Left ventricle myocardium inferior (tissue), 1 donor: ENCODE data around the gene C1QTNF1. TPM values are rescaled to one million over a fixed set of nuclear protein-coding genes. Genes with fewer than 3 reads are reported as not detected.

Experiments
- DNase-seq: peaks from one replicate; pipeline ENCODE4 v3.0.0-alpha.2; 2020
- H3K27ac ChIP-seq: fragments of 200-600 bp; replicated peaks from 2 replicates; pipeline ENCODE4 v1.8.0; 2021
- H3K27me3 ChIP-seq: fragments of 200-600 bp; 2 replicates; pipeline ENCODE4 v1.8.0; 2021; ENCODE audit warnings: low read depth
- H3K36me3 ChIP-seq: fragments of 200-600 bp; 2 replicates; pipeline ENCODE4 v1.8.0; 2021
- H3K4me1 ChIP-seq: fragments of 200-600 bp; 2 replicates; pipeline ENCODE4 v1.8.0; 2021
- H3K4me3 ChIP-seq: fragments of 200-600 bp; 2 replicates; pipeline ENCODE4 v1.8.0; 2021; ENCODE audit warnings: mild to moderate bottlenecking, moderate library complexity
- H3K9me3 ChIP-seq: fragments of 200-600 bp; replicated peaks from 2 replicates; pipeline ENCODE4 v1.8.0; 2021
- intact Hi-C: fragments of 100-400 bp; cut with micrococcal nuclease; formaldehyde crosslinking; loops from one replicate; pipeline ENCODE4 v1.11.0; 2022
- total RNA-seq: library from RNA; stranded (reverse); fragmentation: NEBNext Ultra II Directional; extraction: Animal tissue kit (Norgen Biotek cat#: 25700); gene quantifications from one replicate; pipeline ENCODE4 v1.2.1, GENCODE V29; 2021
- TF ChIP-seq, protein P1 (sequence below): fragments of 200-600 bp; IDR thresholded peaks from 2 replicates; pipeline ENCODE4 v1.8.0; 2021; ENCODE audit warnings: antibody characterized with exemption, mild to moderate bottlenecking, borderline replicate concordance
- donor health status: DM: no; HTN: yes; CAD: no; lungs with severe emphysema.

Gene C1QTNF1
- total RNA-seq, 1 donor from 2014 or later, result 146 TPM

DNA sequence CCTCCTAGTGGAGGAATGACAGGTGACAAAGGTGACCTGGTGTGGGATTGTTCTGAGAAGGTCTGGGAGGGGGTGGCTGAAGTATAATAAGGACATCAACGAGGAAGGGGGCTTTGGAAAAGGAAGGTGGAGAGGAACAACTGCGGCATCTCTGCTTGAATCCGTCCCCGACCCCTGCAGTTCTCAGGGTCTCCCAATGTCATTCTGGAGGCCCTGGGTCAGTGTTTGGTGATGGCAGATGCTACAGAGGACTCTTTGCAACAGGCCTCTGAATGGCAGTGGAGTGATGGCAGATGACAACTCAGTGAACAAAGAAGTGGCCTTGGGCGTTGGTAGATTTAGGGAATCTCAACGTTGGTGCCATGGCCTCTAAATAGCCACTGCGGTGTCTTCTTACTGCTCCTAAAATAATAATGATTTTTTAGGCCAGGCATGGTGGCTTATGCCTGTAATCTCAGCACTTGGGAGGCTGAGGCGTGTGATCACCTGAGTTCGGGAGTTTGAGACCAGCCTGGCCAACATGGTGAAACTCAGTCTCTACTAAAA lies 52.0 kb downstream of the C1QTNF1 start:
- TF ChIP-seq, protein P1, sequence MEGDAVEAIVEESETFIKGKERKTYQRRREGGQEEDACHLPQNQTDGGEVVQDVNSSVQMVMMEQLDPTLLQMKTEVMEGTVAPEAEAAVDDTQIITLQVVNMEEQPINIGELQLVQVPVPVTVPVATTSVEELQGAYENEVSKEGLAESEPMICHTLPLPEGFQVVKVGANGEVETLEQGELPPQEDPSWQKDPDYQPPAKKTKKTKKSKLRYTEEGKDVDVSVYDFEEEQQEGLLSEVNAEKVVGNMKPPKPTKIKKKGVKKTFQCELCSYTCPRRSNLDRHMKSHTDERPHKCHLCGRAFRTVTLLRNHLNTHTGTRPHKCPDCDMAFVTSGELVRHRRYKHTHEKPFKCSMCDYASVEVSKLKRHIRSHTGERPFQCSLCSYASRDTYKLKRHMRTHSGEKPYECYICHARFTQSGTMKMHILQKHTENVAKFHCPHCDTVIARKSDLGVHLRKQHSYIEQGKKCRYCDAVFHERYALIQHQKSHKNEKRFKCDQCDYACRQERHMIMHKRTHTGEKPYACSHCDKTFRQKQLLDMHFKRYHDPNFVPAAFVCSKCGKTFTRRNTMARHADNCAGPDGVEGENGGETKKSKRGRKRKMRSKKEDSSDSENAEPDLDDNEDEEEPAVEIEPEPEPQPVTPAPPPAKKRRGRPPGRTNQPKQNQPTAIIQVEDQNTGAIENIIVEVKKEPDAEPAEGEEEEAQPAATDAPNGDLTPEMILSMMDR, result no peak
- intact Hi-C loops, result no loop called here
- Histone ChIP-seq H3K4me3 (peak overlapping the region; percentile 92), H3K27me3 (no peaks in the 10 kb centered on the region), H3K4me1 (peaks cover 34% of the 10 kb centered on the region), H3K27ac (peak overlapping the region; percentile 95), H3K36me3 (peaks cover 37% of the 10 kb centered on the region), H3K9me3 (no peaks in the 10 kb centered on the region)
- no peak for DNase-seq

DNA sequence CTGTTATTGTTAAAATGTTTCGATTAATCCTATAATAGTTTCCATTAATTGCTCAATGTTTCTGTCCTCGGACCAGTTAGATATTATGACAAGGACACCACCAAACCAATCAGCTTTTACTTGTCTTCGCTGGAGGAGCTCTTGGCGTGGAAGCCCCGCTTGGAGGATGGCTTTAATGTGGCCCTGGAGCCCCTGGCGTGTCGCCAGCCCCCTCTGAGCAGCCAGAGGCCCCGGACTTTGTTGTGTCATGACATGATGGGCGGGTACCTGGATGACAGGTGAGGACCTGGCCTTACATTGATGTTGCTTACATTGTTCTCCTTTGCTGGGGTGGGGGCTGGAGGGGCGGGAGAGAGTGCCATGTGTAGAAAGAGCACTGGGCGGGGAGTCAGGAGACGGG lies 53.6 kb downstream of the C1QTNF1 start:
- TF ChIP-seq, protein P1, result no peak
- peaks cover 46% of the 10 kb centered on the region for H3K4me1 ChIP-seq
- H3K9me3 ChIP-seq, result no peaks in the 10 kb centered on the region
- H3K27ac ChIP-seq, result no peak overlapping the region
- H3K36me3 ChIP-seq, result peaks cover 52% of the 10 kb centered on the region
- no peak for DNase-seq
- intact Hi-C loops, result no loop called here
- H3K4me3 ChIP-seq, result no peak overlapping the region
- no peaks in the 10 kb centered on the region for H3K27me3 ChIP-seq

DNA sequence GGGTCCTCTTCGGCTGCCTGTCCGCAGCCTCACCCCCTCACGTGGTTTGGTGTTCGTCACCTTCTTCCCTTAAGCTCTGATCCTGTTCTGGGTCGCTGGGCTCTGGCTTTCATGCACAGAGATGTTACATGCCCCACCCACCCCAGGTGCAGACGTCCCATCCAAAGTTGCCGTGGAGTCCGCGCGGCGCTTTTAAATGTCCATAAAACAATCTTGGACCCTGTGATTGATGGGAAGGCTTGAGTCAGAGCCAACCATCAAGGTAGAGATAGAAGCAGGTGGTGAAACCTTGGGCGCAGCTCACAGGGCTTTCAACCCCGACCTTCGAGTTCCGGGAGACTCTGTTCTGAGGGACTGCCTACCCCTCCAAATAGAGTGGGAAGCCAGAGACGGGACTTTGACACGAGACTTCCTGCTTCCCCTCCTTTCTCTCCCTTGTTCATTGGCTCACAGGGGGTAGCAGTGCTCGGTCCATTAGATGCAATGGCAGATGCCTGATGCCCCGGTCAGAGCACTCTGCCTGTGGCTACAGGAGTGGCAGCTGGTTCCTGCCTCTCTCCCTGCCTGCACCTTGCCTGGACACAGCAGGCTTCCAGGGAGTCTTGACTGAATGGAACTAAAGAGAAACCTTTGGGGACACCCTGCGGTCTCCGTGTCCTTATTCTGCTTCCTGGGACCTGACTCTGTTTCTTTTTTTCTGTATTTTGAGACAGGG lies 54.7 kb downstream of the C1QTNF1 start:
- Histone ChIP-seq H3K9me3 (no peaks in the 10 kb centered on the region), H3K4me1 (peaks cover 57% of the 10 kb centered on the region), H3K4me3 (no peak overlapping the region), H3K27ac (no peak overlapping the region), H3K36me3 (peaks cover 62% of the 10 kb centered on the region), H3K27me3 (no peaks in the 10 kb centered on the region)
- DNase-seq, result no peak
- TF ChIP-seq, protein P1, result no peak
- intact Hi-C loops, result no loop called here

DNA sequence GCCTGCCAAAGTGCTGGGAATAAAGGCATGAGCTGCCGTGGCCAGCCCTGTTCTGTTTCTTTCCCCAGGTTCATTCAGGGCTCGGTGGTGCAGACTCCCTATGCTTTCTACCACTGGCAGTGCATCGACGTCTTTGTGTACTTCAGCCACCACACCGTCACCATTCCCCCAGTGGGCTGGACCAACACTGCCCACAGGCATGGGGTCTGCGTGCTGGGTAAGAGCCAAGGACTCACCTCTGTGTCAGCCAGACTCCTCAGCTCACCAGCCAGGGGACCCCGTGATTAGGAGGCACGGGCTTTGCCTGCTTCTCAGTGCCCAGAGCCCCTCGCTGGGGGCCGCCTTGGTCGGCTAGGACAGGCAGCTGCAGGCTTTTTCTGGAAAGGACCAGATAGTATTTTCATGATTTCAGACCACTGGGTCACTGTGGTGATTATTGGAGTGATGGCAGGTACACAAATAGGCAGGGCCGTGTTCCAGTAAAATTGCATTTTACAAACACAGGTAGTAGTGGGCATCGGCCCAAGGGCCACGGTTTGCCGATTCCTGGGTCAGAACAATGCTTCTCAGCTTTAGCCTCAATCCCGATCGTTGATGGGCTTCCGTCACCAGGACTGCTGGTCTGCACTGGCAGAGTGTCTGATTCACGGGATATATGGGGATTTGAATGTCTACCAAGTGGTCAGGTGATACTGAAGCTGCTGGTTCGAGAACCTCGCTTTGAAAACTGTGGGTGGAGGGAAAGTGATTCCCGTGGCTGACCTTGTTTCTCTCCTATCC lies 55.6 kb downstream of the C1QTNF1 start:
- intact Hi-C loops, result no loop called here
- Histone ChIP-seq H3K4me1 (peaks cover 60% of the 10 kb centered on the region), H3K36me3 (peaks cover 72% of the 10 kb centered on the region), H3K27ac (no peak overlapping the region), H3K4me3 (no peak overlapping the region), H3K27me3 (no peaks in the 10 kb centered on the region), H3K9me3 (no peaks in the 10 kb centered on the region)
- TF ChIP-seq, protein P1, result no peak
- DNase-seq, result no peak

DNA sequence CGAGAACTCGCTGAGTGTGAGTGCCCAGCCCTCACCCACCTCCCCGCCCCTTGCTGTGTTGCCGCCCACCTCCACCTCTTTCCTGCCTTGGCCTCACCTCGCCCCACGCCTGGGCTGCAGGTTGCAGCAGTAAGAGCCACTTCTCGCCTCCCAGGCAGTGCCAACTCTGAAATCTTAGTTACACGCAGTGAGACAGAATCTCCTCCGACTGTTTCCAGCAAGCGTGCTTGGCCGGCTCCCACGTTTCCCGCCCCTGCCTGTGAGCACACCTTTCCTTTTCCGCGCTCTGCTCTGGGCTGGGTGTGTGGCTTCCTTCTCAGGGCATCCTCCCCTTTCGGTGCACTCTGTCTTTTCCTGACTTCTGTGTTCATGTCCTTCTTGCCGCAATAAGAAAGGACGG lies 56.4 kb downstream of the C1QTNF1 start:
- TF ChIP-seq, protein P1, result no peak
- intact Hi-C loops, result no loop called here
- no peak for DNase-seq
- Histone ChIP-seq H3K36me3 (peaks cover 79% of the 10 kb centered on the region), H3K4me1 (peaks cover 54% of the 10 kb centered on the region), H3K4me3 (no peak overlapping the region), H3K9me3 (no peaks in the 10 kb centered on the region), H3K27me3 (no peaks in the 10 kb centered on the region), H3K27ac (no peak overlapping the region)
